ENCODE measurements around the gene MAP1B.
"Not testable (repeated sequence)": the region's sequence is repeated elsewhere in the genome, so short reads cannot be mapped to it uniquely, and the experiment has no call there.

MAP1B gene

DNA sequence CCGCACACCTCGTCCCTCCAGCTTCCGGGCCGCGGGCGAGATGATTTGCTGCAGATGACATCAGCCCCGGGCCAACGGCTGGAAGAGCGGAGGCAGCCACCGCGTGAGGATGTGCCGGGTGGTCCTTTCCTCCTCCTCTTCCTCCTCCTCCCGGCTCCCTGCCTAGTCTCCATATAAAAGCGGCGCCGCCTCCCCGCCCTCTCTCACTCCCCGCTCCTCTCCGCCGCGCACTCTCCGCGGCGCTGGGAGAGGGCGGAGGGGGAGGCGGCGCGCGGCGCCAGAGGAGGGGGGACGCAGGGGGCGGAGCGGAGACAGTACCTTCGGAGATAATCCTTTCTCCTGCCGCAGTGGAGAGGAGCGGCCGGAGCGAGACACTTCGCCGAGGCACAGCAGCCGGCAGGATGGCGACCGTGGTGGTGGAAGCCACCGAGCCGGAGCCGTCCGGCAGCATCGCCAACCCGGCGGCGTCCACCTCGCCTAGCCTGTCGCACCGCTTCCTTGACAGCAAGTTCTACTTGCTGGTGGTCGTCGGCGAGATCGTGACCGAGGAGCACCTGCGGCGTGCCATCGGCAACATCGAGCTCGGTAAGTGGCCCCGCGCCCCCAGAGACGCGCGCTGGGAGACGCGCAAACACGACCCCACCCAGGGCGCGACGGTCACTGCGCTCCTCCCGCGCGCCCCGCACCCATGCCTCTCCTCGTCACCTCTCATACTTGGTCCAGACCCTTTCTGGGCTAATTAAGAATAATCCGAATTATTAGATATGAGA, at the start of gene MAP1B:
MAP1B (plus strand) TSS at position 345 of the 770 bp plus-strand sequence; CDS start at position 402, 57 bp downstream.
- DNase-seq, result no peak

DNA sequence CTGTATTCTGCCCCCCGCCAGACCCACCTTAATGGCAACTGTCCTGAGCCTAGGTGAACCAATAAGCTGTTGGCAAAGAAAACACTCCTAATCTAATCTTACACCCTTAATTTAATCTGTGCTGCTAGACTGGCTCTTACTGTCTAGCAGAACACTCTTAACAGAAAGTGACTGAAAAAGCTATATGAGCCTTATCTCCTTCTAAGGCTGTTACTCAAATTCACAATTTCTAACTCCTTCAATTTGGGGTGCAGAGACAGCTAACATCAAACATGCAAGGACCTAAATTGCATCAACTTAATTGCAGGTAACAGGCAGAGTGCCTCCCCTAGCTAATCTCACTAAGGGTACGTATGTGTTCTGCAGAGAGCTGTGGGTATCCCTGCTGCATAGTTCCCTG, 49.5 kb upstream of the MAP1B start:
- DNase-seq, result no peak

DNA sequence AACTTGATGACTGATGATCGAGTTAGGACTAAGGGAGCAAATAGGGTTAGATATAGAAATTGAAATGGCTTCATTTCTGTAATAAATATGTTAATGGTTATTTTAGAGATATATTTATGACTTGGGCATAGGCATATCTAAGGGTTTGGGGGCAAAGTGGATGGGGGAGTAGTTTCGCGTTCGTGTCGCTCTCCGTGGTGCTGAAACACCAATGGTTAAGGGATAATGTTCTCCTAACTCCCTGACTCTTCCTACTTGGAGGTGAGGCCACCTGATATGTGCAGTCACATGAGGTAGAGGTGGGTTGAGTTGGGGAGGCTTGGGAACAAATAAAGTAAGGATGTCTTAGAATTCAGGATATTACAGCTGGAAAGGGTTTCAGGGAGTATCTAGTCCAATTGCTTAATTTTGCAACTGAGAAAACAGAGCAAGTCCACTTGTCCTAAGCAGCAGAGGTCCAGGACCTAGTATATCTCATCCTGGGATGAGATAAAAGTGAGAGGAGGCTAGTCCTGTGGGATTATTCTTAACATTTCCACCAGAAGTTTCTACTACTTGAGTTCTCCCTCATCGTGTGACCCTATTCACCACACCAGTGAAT, 44.0 kb upstream of the MAP1B start:
- DNase-seq, result no peak

DNA sequence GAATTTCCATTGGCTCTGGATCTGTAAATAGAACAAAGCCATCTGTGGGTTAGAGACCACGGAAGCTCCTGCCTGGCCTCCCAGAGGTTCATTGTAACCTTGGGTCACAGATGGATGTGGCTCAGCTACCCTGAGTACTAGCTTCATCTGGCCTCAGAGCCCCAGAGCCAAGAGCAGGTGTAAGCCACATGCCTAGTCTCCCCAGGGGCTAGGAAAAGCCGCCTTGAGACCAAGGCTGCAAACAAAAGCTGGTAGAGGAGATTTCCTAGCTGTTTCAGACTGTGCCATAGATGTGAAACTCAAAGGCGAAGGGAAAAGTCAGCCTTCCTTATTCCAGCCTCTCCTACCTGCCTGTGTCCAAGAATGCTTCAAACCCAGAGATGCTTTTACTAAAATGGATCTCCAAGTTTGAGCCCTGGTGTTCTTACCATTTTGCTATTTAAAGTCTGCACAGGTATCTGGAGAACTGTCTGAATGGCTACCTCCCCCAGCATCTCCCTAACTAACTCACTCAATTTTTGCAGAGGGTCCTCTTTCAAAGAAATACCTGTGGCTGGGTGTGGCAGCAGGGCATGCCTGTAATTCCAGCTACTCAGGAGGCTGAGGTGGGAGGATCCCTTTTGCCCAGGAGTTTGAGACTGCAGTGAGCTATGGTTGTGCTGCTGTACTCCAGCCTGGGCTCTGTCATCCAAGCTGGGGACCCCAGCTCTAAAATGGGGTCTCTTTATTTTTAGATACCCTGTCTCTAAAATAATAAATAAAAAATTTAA, 42.3 kb upstream of the MAP1B start:
- DNase-seq, result no peak

DNA sequence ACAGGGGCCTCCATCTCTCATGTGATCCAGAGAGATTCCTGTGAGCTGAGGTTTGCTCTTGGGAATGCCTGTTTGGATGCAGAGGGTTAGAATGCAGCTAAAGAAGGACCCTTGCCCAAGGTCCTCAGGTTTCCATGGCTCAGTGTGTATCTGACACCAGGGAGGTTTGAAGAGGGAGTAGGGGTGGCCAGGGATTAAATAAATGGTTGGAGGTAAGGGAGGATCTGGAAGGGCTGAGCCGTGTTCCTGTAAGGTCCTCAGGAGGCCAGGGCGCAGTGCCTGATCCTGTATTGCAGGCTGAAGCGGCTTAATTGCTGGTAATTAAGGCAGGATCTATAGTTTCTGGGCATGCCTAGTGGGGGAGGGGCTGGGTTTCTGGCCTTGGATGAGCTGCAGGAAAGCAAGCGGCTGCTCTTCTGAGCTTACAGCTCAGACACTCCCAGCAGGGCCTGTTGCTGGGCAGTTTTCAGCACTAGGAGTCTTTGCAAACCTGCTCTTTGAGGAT, 41.5 kb upstream of the MAP1B start:
- DNase-seq, result no peak

DNA sequence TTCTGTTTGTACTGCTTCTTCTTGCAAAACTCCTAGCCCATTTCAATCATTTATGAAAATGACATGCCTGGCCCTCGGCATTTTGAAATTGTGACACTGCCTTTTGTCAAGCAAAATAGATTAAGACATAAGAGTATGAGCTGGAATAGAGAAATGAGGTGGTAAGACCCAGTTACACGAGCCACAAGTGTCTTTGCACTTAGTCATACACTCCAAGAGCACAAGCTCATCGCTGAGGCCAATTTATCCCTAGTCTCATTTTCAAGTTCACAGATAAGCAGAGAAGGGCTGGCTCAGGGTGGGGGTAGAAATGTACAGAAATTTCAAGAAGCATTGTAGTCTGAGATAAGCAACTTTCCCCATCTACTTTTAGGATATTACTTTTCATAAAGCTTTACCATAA, 40.6 kb upstream of the MAP1B start:
- no peak for DNase-seq

DNA sequence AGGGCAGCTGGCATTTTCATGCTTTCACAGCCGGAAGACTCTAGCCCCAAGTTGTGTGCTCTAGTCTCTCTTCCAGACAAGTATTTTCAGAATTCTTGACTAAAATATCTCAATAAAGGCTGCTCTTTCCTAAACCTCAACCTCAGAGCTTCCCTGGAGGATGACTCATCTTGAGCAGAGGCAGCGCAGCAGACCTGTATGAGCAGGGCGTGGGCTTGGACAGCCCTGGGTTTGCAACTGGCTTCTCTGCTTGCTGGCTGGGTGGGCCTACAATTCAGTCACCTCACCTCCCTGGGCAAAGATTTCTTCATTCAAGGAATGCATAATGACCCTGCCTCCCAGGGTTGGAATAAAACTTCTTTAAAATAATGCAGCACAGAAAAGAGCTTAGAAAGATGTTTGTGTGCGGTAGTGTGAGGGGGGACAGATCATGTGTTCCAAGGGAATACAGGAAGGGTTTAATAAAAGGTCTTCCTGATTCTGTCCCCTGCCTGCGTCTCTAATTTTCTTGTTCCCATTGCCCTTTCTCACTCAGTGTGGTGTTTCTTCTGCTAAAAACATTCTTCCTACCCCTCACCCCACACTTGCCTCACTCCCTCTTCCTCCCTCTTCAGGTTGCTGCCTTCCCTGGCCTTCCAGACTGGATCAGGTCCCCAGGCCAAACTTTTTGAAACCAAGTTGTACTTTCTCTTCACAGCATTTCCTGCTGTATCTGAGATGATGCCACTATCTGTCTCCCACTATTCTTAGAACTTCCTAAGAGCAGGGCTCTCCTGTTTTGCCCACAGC, 39.4 kb upstream of the MAP1B start:
- DNase-seq, result no peak

DNA sequence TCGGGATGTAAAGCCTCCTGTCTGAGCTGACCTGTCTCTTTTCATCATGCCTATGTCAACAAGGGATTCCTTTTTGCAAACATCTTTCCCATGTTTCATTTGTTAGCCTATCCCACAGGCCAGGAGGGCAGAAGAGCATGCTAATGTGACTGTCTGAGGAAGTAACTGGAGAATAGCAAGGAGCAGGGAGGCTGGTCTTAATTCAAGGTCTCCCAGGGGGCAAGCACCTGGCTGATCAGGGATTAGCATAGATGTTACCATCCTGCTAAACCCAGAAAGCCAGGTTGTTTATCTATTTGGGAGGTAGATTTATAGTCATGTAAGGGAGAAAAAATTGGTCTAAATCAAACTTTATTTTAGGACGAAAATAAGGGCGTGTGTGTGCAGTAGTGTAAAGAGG, 36.7 kb upstream of the MAP1B start:
- no peak for DNase-seq

DNA sequence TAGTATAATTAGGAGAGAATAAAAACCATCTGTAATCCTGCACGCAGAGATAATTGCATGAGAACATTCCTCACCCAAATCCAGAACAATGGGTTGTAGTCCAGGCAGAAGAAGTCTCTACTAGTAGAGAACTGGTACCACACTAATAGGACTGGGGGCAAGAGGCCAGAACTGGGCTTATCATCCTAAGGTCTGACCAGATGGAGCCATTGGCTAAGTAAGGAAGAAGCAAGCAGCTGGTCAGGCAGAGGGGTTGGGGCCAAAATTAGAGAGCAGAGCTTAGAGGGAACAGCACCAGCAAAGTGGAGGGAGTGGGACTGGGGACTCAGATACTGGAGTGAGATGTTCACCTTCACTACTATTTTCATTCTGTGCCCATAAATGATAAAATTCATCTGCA, 35.4 kb upstream of the MAP1B start:
- no peak for DNase-seq

DNA sequence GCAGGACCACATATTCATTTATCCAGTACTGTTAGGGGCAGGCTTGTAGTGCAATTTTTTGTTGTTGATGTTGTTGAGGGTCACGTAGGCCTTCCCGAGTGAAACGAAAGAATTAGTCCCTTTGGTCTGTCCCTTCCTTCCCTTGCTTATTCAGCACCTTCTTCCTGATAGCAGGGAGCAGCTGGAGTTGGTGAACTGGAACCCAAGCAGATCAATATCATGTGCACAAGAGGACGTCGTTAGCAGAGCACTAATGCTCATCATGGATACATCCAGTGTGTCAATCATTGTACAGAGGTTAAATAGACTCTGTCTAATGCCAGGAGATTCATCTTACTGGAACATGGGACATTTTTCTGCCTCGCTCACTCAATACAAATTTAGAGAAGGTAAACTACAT, 33.0 kb upstream of the MAP1B start:
- DNase-seq, result no peak

DNA sequence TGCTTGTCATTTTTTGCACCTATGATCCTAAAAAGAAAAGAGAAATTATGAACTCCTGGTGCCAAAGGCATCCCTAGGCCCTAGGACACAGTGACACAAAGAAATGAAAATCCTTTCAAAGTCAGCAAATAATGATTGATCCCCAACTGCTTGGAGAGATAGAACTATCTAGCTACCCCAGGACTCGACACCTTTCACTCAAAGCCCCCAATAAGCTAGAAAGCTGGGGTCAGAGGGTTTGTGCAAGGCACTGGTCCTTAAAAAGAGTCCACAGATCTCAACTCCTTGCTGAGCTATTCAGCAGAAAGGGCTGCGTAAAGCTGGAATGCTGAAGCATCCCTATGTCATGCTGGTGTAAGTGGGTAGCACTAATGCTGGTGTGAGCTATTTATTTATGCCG, 31.8 kb upstream of the MAP1B start:
- no peak for DNase-seq

DNA sequence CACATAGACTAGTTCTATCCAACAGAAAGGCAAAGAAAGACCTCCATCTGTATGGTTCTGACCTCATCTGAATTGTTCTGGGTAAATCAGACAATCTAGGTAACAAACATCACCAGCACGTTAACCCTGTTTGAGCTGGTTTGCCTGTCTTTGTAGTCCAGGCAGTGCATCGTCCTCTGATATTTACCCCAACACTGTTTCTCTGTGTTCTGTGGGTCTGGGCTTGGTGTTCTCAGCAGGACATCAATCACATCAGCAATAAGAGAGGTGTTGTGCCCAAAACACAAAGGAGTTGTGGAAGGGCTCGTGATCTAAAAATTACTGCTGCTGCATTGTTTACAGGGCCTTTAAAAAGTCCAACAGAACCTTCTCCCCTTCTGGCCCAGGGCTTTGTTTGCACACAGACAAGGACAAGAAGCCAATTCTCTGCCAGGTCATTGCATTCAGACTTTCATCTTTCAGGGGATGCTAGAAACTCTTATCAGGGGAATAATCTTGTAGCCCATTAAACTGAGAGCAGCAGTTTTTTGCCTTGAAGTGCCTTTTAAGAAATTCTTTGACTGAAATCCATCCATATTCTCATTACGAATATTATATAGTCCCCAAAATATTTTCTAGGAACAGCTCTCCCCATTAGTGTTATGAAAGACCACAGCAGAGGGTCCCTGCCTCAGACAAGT, 30.5 kb upstream of the MAP1B start:
- DNase-seq, result no peak

DNA sequence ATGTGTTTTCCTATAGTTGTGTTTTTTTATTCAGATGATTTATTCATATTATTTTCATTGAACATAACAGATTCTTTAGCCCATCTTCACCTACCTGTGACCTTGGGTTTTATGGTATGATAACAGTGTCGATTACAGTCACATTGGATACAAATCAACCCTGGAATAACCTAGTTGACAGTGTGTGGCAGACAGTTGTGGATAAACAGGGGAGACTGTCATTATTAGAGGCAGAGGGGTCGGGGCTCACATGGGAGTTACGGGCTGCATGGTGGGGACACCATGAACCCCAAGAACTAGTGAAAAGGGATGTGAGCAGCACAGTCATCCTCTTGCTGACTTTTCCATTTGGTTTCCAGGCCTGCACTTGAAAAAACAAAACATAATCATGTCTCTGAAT, 29.9 kb upstream of the MAP1B start:
- DNase-seq, result no peak

DNA sequence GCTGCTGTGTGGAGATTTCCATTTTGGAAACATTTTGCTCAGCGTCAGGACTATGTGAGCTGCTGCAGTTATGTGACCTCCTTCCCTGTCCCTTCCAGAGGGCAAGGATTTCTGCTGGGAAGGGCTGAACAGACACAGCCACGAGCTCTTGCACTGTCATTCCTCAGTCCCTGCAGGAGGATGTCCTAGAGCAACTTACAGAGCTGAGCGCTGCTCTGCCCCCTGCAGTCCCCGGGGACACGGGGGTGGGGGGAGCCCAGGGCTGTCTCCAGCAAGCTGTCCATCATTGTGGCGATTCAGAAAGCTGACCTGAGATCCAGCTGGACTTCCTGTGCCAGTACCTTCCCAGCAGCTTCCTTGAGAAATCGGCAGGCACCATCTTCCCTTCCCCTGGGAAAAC, 28.0 kb upstream of the MAP1B start:
- DNase-seq, result no peak

DNA sequence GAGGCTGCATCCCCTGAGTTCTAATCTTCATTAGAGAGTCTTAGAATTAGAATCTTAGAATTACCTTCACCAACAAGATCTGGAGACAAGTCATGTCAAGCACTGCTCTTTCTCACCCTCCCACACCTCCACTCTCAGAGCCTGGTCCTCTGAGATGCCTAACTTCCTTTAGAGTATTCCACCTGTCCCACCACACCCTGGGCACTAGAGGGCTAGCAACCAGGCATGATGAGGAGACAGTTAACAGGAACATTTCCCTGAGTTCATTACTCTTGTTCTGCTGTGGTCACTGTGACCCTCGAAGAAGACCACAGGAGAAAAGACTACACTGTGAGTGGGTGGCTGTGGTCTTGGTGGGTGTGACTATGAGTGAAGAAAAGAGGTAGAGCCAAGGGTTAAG, 25.2 kb upstream of the MAP1B start:
- no peak for DNase-seq

DNA sequence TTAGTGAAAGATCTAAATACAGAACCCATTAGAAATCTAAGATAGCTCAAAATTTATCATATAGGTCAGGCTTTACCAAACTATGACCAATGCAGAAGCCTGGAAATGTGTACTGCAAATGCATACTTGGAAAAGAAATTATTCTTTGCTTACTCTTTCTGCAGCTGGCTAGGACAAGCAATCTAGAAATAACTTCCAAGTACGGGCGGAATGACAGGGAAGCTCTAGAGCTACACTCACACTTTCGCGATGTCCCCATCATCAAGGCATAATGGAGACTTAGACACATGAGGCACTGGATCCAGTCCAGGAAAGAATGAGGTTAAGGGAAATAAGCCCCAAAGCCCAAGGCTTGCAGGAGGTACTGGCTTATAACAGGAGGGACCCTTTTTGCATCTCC, 22.4 kb upstream of the MAP1B start:
- DNase-seq, result no peak

DNA sequence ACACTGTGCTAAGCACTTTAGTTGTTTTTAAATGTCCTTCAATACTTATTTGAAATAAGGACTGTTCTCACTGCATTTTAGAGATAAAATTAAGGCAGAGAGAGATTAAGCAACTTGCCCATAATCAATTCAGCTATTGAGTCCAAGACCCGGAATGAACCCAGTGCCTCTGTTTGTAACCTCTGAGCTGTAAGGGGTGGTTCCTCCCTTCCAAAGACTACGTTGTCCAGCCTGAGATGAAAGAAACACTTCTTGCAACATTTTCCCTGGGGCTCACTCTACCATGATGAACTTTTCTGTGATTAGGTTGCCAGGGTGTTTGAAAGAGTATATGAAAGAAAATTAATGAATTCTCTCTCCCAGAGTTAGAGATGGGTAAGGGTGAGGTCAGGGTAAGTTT, 22.0 kb upstream of the MAP1B start:
- no peak for DNase-seq

DNA sequence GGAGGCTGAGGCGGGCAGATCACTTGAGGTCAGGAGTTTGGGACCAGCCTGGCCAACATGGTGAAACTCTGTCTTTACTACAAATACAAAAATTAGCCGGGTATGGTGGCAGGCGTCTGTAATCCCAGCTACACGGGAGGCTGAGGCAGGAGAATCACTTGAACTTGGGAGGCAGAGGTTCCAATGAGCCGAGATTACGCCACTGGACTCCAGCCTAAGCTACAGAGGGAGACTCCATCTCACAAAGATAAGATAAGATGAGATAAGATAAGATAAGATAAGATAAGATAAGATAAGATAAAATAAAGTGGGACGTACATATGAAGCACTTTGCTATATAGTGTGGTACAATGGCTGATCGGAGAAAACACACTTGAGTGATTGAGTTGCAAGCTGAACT, 17.6 kb upstream of the MAP1B start:
- DNase-seq, result not testable (repeated sequence)

DNA sequence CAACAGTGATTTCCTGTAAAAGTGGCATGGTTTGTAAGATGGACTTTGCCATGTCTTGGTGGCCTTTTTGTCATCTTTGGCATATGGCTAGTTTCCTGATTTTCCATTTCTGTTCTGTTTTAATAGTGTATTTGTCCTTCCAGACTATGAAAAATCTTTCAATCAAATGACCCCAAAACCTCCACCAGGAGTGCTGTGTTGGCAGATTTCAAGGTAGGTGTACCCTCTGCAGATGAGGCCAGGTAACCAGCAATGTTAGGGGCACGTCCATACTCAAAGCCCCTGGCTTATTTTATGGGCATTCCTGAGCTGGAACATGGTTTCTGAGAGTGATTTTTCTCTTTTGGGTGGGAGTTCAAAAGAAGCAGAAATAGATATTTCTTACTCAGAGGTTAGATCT, 15.2 kb upstream of the MAP1B start:
- DNase-seq, result no peak

DNA sequence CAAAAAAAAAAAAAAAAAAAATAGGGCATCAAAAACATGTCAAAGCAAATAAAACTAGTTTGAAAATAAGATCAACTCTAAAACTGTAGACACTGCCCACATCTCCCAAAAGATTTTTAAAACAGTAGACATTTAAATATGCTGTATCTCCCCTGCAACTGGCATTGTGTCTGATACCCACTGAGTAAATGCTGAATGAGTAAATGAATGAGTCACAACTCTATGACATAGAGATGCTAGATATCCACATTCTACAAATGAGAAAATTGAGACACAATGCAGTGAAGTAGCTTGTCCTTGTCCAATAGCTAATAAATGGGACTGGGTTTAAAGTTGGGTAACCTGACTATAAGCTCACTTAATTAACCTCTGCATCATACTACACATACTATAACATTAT, 14.1 kb upstream of the MAP1B start:
- no peak for DNase-seq

DNA sequence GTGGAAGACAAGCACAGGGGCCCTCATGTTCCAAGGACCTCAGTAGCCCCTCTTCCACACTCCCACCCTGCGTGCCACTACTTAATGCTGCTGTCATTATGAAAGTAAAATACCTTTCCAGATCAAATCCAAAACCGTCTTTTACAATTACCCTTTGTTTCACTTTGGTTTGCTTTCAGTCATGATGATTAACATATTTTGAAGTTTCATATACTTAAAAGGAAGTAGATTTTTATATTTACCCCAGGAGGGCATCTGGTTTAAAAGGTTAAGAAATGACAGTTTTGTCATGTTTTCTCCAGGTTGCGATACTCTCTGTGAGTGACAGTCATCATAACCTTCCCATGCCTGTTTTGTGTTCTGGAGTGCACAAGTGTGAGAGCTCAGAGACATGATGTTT, 13.5 kb upstream of the MAP1B start:
- no peak for DNase-seq

DNA sequence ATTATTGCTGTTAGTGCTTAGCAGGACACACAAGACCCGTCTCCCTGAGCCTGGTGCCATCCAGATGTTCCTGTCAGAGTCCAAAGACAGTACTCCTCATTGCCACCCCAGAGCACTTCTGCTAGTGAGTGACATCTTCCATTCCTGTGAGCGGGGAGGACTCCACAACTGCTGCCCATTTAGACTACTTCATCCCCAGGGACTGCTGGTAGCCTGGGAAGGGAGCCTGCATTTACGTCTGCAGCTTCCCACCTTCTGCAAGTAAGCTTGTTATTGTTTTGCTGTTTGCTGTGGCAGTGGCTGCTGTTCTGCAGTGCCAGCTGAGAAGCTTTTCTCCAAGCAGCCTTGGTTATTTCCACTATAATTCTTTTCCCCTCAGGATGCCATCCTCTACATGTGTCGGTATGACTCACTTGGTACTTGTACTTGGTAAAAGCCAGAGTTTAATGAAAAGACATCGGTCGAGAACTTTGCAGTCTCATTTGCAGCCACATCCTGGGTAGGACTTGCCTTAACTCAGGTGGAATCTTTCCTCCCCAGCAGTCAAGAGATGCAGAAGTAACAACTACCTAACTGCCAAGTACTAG, 10.6 kb upstream of the MAP1B start:
- DNase-seq, result no peak
